ENCODE measurements around the gene ACHE. TPM values are rescaled to one million over a fixed set of nuclear protein-coding genes. Genes with fewer than 3 reads are reported as not detected.

The ACHE gene
- total RNA-seq, 2 experiments from 2014 or later: not detected

- H3K27ac Mint-ChIP-seq: peak overlapping the region; percentile 56
- CTCF ChIA-PET: no interaction called here
- H3K4me1 Mint-ChIP-seq (ENCODE audit: low read depth): peaks cover 51% of the 10 kb centered on the region
- no peaks in the 10 kb centered on the region for H3K27me3 Mint-ChIP-seq (ENCODE audit: low read depth)
- H3K9me3 Mint-ChIP-seq: no peaks in the 10 kb centered on the region
- H3K36me3 Mint-ChIP-seq (ENCODE audit: low read depth): peaks cover 75% of the 10 kb centered on the region
- DNase-seq: no peak
- no peak overlapping the region for H3K4me3 Mint-ChIP-seq
- intact Hi-C loops (cut with micrococcal nuclease): no loop called here
Measured at GRCh38 chr7:100878685-100879084, 17.0 kb downstream of the ACHE start.

DNA sequence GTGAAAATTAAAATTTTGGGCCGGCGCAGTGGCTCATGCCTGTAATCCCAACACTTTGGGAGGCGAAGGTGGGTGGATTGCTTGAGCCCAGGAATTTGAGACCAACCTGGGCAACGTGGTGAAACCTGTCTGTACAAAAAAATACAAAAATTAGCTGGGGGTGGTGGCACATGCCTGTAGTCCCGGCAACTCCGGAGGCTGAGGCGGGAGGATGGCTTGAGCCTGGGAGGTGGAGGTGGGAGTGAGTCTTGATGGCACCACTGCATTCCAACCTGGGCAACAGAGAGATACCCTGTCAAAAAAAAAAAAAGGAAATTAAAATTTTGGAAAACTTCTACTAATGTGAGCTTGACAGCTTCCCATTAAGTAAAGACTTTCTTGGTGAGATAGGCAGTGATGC, 17.7 kb downstream of the ACHE start:
- Mint-ChIP-seq H3K4me3 (no peak overlapping the region), H3K36me3 (ENCODE audit: low read depth) (peaks cover 75% of the 10 kb centered on the region), H3K9me3 (no peaks in the 10 kb centered on the region), H3K27me3 (ENCODE audit: low read depth) (no peaks in the 10 kb centered on the region), H3K4me1 (ENCODE audit: low read depth) (peaks cover 48% of the 10 kb centered on the region), H3K27ac (no peak overlapping the region)
- CTCF ChIA-PET: interaction anchor here (1.1 to 1.6 kb wide), 4 partner anchors 9 to 77 kb away, joined by 3 to 5 read pairs (median 4); partner anchors contain the start of genes SLC12A9 and UFSP1
- intact Hi-C loops (cut with micrococcal nuclease): no loop called here
- no peak for DNase-seq

GRCh38 chr7:100875356-100875751, 20.3 kb downstream of the ACHE start:
- Mint-ChIP-seq H3K27ac (peak overlapping the region; percentile 98), H3K4me1 (ENCODE audit: low read depth) (peaks cover 47% of the 10 kb centered on the region), H3K9me3 (no peaks in the 10 kb centered on the region), H3K4me3 (peak overlapping the region; percentile 97), H3K27me3 (ENCODE audit: low read depth) (no peaks in the 10 kb centered on the region), H3K36me3 (ENCODE audit: low read depth) (peaks cover 64% of the 10 kb centered on the region)
- peak; percentile 70 for DNase-seq
- CTCF ChIA-PET: interaction anchor here (1.0 to 2.2 kb wide), 3 partner anchors 11 to 343 kb away, joined by 3 to 11 read pairs (median 6); partner anchors contain the start of genes PLOD3, SLC12A9 and ZNHIT1
- intact Hi-C loops (cut with micrococcal nuclease): loop anchor here (1.0 kb wide), 7 partner anchors 8 to 445 kb away; partner anchors contain the start of genes MOSPD3, POP7, SLC12A9 and TRIP6

GRCh38 chr7:100874577-100875355, 20.9 kb downstream of the ACHE start, which contains the start of gene SRRT:
TSS of gene SRRT (plus strand) at chr7:100875103. CDS start at chr7:100875591, 488 bp downstream.
- peaks cover 44% of the 10 kb centered on the region for H3K4me1 Mint-ChIP-seq (ENCODE audit: low read depth)
- peak within 1 kb of the TSS; percentile 97 for H3K4me3 Mint-ChIP-seq
- peak; percentile 99 for DNase-seq
- CTCF ChIA-PET: interaction anchor here (1.5 to 2.2 kb wide), 3 partner anchors 12 to 22 kb away, joined by 5 to 11 read pairs (median 6); partner anchors contain the start of genes SLC12A9 and UFSP1
- peak within 1 kb of the TSS; percentile 98 for H3K27ac Mint-ChIP-seq
- intact Hi-C loops (cut with micrococcal nuclease): loop anchor here (1.0 kb wide), 8 partner anchors 7 to 444 kb away; partner anchors contain the start of genes MOSPD3, POP7, SLC12A9 and TRIP6
- no peaks in the 10 kb centered on the region for H3K9me3 Mint-ChIP-seq
- no peaks in the 10 kb centered on the region for H3K27me3 Mint-ChIP-seq (ENCODE audit: low read depth)
- peaks cover 60% of the 10 kb centered on the region for H3K36me3 Mint-ChIP-seq (ENCODE audit: low read depth)

GRCh38 chr7:100874300-100874576, 21.4 kb downstream of the ACHE start:
- Mint-ChIP-seq H3K27ac (peak overlapping the region; percentile 98), H3K36me3 (ENCODE audit: low read depth) (peaks cover 57% of the 10 kb centered on the region), H3K9me3 (no peaks in the 10 kb centered on the region), H3K4me3 (peak overlapping the region; percentile 97), H3K27me3 (ENCODE audit: low read depth) (no peaks in the 10 kb centered on the region), H3K4me1 (ENCODE audit: low read depth) (peaks cover 38% of the 10 kb centered on the region)
- DNase-seq: no peak
- intact Hi-C loops (cut with micrococcal nuclease): loop anchor here (1.0 kb wide), 1 partner anchor 291 kb away; no protein-coding TSS in a partner anchor
- CTCF ChIA-PET: interaction anchor here (1.5 to 1.8 kb wide), 2 partner anchors 15 to 22 kb away, joined by 4 to 5 read pairs; partner anchors contain the start of genes SLC12A9 and UFSP1

DNA sequence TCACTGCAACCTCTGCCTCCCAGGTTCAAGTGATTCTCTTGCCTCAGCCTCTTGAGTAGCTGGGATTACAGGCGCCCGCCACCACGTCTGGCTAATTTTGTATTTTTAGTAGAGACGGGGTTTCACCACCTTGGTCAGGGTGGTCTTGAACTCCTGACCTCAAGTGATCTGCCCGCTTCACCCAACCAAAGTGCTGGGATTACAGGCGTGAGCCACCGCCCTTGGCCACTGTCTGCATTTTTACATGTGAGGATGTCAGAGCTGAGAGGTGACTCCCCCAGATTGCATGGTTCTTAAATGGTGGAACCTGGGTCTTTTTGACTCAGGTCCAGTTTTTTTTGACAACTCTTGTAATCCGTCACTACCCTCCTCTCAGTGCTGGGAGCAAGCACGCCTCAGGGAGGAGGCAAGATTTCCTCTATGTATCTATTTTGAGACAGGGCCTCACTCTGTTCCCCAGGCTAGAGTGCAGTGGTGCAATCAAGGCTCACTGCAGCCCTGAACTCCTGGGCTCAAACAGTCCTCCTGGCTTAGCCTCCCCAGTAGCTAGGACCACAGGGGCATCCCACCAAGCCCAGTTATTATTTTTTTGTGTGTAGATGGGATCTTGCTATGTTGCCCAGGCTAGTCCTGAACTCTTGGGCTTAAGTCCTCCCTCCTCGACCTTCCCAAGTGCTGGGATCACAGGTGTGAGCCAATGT, 21.9 kb downstream of the ACHE start:
- no peaks in the 10 kb centered on the region for H3K9me3 Mint-ChIP-seq
- CTCF ChIA-PET: interaction anchor here (1.5 to 1.8 kb wide), 2 partner anchors 15 to 22 kb away, joined by 4 to 5 read pairs; partner anchors contain the start of genes SLC12A9 and UFSP1

GRCh38 chr7:100867776-100868485, 27.8 kb downstream of the ACHE start:
- Mint-ChIP-seq H3K36me3 (ENCODE audit: low read depth) (peaks cover 15% of the 10 kb centered on the region), H3K4me1 (ENCODE audit: low read depth) (peaks cover 14% of the 10 kb centered on the region), H3K27me3 (ENCODE audit: low read depth) (no peaks in the 10 kb centered on the region), H3K9me3 (no peaks in the 10 kb centered on the region), H3K4me3 (peak overlapping the region; percentile 90), H3K27ac (peak overlapping the region; percentile 32)
- intact Hi-C loops (cut with micrococcal nuclease): loop anchor here (1.0 kb wide), 1 partner anchor 7 kb away; the partner anchor contains the start of gene SRRT
- DNase-seq: no peak
- CTCF ChIA-PET: no interaction called here

More for the DNA sequence above, 21.9 kb downstream of the ACHE start:
- Mint-ChIP-seq H3K4me1 (ENCODE audit: low read depth) (peaks cover 33% of the 10 kb centered on the region), H3K27ac (peak overlapping the region; percentile 98), H3K27me3 (ENCODE audit: low read depth) (no peaks in the 10 kb centered on the region), H3K4me3 (peak overlapping the region; percentile 97), H3K36me3 (ENCODE audit: low read depth) (peaks cover 56% of the 10 kb centered on the region)
- no peak for DNase-seq
- intact Hi-C loops (cut with micrococcal nuclease): loop anchor here (1.0 kb wide), 1 partner anchor 290 kb away; no protein-coding TSS in a partner anchor

GRCh38 chr7:100867040-100867775, 28.5 kb downstream of the ACHE start, which contains the start of gene TRIP6:
TSS of gene TRIP6 (plus strand) at chr7:100867387. CDS start at chr7:100867498, 111 bp downstream.
- Mint-ChIP-seq H3K4me3 (peak within 1 kb of the TSS; percentile 90), H3K27me3 (ENCODE audit: low read depth) (no peaks in the 10 kb centered on the region), H3K36me3 (ENCODE audit: low read depth) (peaks cover 11% of the 10 kb centered on the region), H3K27ac (peak within 1 kb of the TSS; percentile 93), H3K9me3 (no peaks in the 10 kb centered on the region), H3K4me1 (ENCODE audit: low read depth) (peaks cover 14% of the 10 kb centered on the region)
- CTCF ChIA-PET: interaction anchor here (0.9 kb wide), 1 partner anchor 162 kb away, joined by 3 read pairs; the partner anchor contains the start of gene POP7
- intact Hi-C loops (cut with micrococcal nuclease): loop anchor here (1.0 kb wide), 1 partner anchor 8 kb away; the partner anchor contains the start of gene SRRT
- peak; percentile 84 for DNase-seq

DNA sequence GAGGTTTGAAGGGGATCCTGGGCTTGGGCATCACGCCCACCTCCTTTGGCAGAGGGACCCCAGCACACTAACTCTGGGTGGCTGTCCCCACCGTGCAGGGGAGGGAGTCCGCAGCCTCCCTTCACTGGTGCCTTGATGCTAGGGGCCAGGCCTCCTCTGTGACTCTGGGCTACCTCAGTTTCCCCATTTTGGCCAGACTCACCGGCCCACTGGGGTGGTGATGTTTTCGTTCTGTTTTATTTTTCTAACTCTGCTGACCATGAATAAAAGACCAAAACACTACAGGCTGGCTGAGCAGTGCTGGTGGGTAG, 29.0 kb downstream of the ACHE start:
- DNase-seq: no peak
- CTCF ChIA-PET: interaction anchor here (0.9 kb wide), 1 partner anchor 161 kb away, joined by 3 read pairs; the partner anchor contains the start of gene POP7
- Mint-ChIP-seq H3K27ac (peak overlapping the region; percentile 93), H3K36me3 (ENCODE audit: low read depth) (peaks cover 10% of the 10 kb centered on the region), H3K27me3 (ENCODE audit: low read depth) (no peaks in the 10 kb centered on the region), H3K4me3 (peak overlapping the region; percentile 90), H3K9me3 (no peaks in the 10 kb centered on the region), H3K4me1 (ENCODE audit: low read depth) (peaks cover 14% of the 10 kb centered on the region)
- intact Hi-C loops (cut with micrococcal nuclease): loop anchor here (1.0 kb wide), 1 partner anchor 9 kb away; the partner anchor contains the start of gene SRRT

GRCh38 chr7:100865938-100866728, 29.6 kb downstream of the ACHE start:
- Mint-ChIP-seq H3K4me3 (peak overlapping the region; percentile 90), H3K4me1 (ENCODE audit: low read depth) (peaks cover 14% of the 10 kb centered on the region), H3K27me3 (ENCODE audit: low read depth) (no peaks in the 10 kb centered on the region), H3K27ac (peak overlapping the region; percentile 93), H3K9me3 (no peaks in the 10 kb centered on the region), H3K36me3 (ENCODE audit: low read depth) (peaks cover 6% of the 10 kb centered on the region)
- intact Hi-C loops (cut with micrococcal nuclease): no loop called here
- CTCF ChIA-PET: interaction anchor here (0.9 kb wide), 1 partner anchor 161 kb away, joined by 3 read pairs; the partner anchor contains the start of gene POP7
- peak; percentile 34 for DNase-seq
